ENCODE results near the gene NR0B2.

NR0B2 gene

DNA sequence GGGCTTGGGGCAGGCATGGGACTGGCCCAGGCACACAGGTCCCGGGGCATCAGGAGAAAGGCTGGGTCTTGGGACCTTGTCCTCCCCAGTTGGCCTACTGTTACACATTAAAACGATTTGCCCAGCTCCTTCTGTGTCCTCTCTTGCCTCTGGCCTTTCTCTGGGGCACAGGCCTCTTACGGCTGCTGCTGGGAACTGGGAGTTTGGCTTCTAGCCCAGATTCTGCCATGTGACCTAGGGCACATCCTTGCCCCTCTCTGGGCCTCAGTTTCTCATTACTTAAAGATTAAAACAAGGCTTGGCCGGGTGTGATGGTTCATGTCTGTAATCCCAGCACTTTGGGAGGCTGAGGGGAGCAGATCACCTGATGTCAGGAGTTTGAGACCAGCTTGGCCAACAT, 32.5 kb upstream of the NR0B2 start:
- no peak overlapping the region for H3K27ac ChIP-seq
- no peak for TF ChIP-seq ZFX (IDR thresholded peaks at IDR 0.05)
- TF ChIP-seq, protein P1, sequence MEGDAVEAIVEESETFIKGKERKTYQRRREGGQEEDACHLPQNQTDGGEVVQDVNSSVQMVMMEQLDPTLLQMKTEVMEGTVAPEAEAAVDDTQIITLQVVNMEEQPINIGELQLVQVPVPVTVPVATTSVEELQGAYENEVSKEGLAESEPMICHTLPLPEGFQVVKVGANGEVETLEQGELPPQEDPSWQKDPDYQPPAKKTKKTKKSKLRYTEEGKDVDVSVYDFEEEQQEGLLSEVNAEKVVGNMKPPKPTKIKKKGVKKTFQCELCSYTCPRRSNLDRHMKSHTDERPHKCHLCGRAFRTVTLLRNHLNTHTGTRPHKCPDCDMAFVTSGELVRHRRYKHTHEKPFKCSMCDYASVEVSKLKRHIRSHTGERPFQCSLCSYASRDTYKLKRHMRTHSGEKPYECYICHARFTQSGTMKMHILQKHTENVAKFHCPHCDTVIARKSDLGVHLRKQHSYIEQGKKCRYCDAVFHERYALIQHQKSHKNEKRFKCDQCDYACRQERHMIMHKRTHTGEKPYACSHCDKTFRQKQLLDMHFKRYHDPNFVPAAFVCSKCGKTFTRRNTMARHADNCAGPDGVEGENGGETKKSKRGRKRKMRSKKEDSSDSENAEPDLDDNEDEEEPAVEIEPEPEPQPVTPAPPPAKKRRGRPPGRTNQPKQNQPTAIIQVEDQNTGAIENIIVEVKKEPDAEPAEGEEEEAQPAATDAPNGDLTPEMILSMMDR (conservative IDR thresholded peaks at IDR 0.05), result no peak

DNA sequence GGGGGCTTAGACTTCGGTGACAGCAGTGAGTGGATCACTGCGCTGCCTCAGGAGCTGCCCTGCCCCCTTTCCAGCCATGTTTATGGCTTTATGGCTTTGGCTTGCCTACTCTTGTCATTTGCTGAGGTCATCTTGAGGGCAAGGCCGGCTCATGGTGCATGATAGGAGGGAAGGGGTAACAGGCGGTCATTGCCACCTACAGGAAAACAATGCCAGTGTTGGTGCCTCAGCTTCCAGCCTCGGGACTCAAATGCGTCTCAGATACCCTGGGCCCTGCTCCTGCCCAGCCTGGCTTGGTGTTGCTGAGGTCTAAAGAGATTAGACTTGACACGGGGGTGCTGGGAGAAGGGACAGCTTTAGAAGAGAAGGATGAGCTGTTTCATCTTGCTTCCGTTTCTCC, 32.0 kb upstream of the NR0B2 start:
- no peak overlapping the region for H3K27ac ChIP-seq
- TF ChIP-seq ZFX (IDR thresholded peaks at IDR 0.05), result no peak
- TF ChIP-seq, protein P1 (conservative IDR thresholded peaks at IDR 0.05), result no peak

DNA sequence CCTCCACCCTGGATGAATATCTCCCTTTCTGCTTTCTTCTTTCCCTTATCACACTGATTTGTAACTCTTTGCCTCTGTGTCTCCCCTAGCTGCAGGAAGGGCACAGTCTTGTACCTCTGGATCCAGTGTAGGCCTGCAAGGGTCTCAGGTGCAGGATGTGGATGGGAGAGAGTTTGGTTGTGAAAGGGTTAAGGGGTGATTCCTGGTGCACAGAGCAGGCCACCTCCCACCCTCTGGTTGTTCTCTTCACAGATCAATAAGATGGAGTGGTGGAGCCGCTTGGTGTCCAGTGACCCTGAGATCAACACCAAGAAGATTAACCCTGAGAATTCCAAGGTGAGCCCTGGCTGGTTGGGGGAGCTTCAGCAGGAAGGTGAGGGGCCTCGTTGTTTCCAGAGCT, 31.4 kb upstream of the NR0B2 start:
- no peak overlapping the region for H3K27ac ChIP-seq
- TF ChIP-seq, protein P1 (conservative IDR thresholded peaks at IDR 0.05), result no peak
- no peak for TF ChIP-seq ZFX (IDR thresholded peaks at IDR 0.05)

DNA sequence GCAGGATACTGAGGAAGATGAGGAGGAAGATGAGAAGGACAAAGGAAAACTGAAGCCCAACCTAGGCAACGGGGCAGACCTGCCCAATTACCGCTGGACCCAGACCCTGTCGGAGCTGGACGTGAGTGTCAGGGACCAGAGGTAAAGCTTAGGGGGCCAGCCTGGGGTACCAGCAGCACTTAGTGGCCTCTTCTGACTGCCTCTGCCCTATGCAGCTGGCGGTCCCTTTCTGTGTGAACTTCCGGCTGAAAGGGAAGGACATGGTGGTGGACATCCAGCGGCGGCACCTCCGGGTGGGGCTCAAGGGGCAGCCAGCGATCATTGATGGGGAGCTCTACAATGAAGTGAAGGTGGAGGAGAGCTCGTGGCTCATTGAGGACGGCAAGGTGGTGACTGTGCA, 28.9 kb upstream of the NR0B2 start:
- TF ChIP-seq, protein P1 (conservative IDR thresholded peaks at IDR 0.05), result no peak
- no peak for TF ChIP-seq ZFX (IDR thresholded peaks at IDR 0.05)
- no peak overlapping the region for H3K27ac ChIP-seq

DNA sequence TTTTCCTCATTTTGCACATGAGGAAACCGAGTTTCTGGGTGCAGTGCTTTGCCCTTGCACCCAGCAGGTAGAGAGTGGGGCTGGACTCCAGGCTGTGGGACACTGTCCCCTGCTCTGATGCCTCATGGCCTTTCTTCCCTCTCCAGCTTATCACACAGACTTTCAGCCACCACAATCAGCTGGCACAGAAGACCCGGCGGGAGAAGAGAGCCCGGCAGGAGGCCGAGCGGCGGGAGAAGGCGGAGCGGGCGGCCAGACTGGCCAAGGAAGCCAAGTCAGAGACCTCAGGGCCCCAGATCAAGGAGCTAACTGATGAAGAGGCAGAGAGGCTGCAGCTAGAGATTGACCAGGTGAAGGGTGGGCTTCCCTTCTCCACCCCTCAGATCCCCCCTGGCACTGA, 27.5 kb upstream of the NR0B2 start:
- TF ChIP-seq, protein P1 (conservative IDR thresholded peaks at IDR 0.05), result no peak
- TF ChIP-seq ZFX (IDR thresholded peaks at IDR 0.05), result no peak

DNA sequence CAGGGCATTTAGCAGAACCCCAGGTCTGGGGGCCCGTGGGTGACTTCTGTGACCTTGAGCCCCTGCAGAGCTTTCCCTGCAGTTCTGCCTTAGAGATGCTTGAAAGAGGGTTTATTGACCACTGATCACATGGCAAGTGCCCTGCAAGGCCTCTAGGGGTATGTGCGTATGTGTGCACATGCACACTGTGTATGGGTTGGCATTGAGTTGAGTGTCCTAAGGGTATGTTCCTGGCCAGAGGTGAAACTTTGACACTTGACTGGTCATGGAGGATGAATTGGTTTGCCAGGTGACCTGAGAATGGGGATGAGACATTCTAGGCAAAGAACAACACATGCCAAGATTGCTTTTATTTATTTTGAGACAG, 24.9 kb upstream of the NR0B2 start:
- H3K27ac ChIP-seq, result no peak overlapping the region
- no peak for TF ChIP-seq ZFX (IDR thresholded peaks at IDR 0.05)
- TF ChIP-seq, protein P1 (conservative IDR thresholded peaks at IDR 0.05), result no peak

More for the DNA sequence above, 27.5 kb upstream of the NR0B2 start:
- H3K27ac ChIP-seq, result no peak overlapping the region

DNA sequence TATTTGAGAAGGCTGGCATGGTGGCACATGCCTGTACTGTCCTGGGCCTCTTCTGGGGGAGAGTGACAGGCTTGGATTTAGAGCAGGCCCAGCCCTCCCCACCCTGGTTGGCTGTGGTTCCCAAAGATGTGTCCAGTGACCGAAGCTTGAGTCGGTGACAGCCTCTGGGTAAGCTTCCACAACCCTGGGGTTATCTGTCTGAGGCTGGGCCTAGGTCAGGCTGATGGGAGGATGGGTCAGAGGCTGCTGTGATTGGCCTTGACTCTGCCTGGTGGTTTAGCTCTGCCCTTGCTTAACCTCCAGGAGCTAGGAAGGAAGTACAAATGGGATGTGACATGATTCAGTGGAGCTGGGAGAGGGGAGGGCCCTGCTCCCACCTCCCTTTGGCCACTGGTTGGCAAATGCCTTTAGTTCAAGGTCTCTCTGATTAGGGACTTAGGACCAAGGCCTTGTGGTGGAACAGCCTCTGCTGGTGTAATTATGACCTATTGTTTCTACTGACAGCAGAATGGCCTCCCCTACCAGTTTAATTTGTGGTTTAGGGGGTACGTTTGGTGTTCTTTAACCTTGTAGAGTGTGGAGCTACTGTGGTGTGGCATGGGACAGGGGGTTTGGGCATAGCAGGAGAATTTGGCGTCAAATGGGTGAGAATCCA, 24.4 kb upstream of the NR0B2 start:
- TF ChIP-seq, protein P1 (conservative IDR thresholded peaks at IDR 0.05), result no peak
- no peak for TF ChIP-seq ZFX (IDR thresholded peaks at IDR 0.05)
- H3K27ac ChIP-seq, result no peak overlapping the region
